HUES64 (cell line): Measurements from ENCODE around the gene GPR107.

Experiments
- H3K27ac ChIP-seq: 2 replicates; pipeline ENCODE4 v1.7.0; 2013; ENCODE audit warnings: low read depth, low read length, inconsistent platforms
- H3K27me3 ChIP-seq: 2 replicates; pipeline ENCODE4 v1.6.1; 2013; ENCODE audit warnings: mild to moderate bottlenecking, low read length; ENCODE audit not compliant: insufficient read depth
- H3K36me3 ChIP-seq: 2 replicates; pipeline ENCODE4 v1.6.1; 2013; ENCODE audit warnings: mild to moderate bottlenecking, low read length; ENCODE audit not compliant: insufficient read depth
- H3K4me1 ChIP-seq: 2 replicates; pipeline ENCODE4 v1.6.1; 2013; ENCODE audit warnings: mild to moderate bottlenecking, low read length, moderate library complexity; ENCODE audit not compliant: insufficient read depth
- H3K4me3 ChIP-seq: 2 replicates; pipeline ENCODE4 v1.5.1; 2013; ENCODE audit warnings: mild to moderate bottlenecking, low read length, moderate library complexity
- H3K9ac ChIP-seq: 2 replicates; pipeline ENCODE4 v1.6.1; 2013; ENCODE audit warnings: mild to moderate bottlenecking, low read depth, low read length
- H3K9me3 ChIP-seq: 2 replicates; pipeline ENCODE4 v1.6.1; 2013; ENCODE audit warnings: low read depth, low read length; ENCODE audit not compliant: insufficient read depth
- WGBS: fragments of 150-250, 120-280 bp; methylation state at CpG from one replicate; pipeline ENCODE4 v1.1.7; 2013; ENCODE audit warnings: missing lambda C conversion rate; 5-methylcytosine and 5-hydroxymethylcytosine counted together

Gene GPR107

GRCh38 chr9:130166399-130166798 lies 112.7 kb downstream of the GPR107 start:
- Histone ChIP-seq H3K9me3 (no peaks in the 10 kb centered on the region), H3K36me3 (no peaks in the 10 kb centered on the region), H3K27me3 (peaks cover 2% of the 10 kb centered on the region; the same call in 1 of the 2 replicates), H3K4me1 (peaks cover 3% of the 10 kb centered on the region; the same call in 1 of the 2 replicates), H3K27ac (no peak overlapping the region), H3K4me3 (no peak overlapping the region), H3K9ac (no peak overlapping the region)
- WGBS: 92% methylated on average over 2 of the region's 4 CpGs

DNA sequence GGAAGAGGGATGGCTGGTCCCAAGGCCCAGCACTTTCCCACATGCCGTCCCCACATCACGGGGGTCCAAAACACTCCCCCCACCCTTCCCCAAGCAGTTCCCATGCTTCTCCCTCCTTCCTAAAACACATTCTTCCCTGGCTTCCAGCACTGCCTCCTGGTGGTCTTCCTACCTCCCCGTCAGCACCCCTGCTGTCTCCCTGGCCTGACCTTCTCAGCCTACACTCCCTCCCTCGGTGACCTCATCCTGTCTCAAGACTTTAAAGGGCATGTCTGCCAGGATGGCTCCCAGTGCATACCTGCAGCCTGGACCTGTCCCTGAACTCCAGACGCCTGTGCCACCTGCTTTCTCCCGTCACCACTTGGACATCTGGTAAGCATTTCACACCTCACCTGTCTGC lies 114.2 kb downstream of the GPR107 start:
- Histone ChIP-seq H3K27ac (no peak overlapping the region), H3K27me3 (peaks cover 6% of the 10 kb centered on the region), H3K9ac (no peak overlapping the region), H3K4me1 (peaks cover 5% of the 10 kb centered on the region; the same call in 1 of the 2 replicates), H3K9me3 (no peaks in the 10 kb centered on the region), H3K36me3 (no peaks in the 10 kb centered on the region), H3K4me3 (no peak overlapping the region)
- 54% methylated on average over 6 of the region's 6 CpGs for WGBS

DNA sequence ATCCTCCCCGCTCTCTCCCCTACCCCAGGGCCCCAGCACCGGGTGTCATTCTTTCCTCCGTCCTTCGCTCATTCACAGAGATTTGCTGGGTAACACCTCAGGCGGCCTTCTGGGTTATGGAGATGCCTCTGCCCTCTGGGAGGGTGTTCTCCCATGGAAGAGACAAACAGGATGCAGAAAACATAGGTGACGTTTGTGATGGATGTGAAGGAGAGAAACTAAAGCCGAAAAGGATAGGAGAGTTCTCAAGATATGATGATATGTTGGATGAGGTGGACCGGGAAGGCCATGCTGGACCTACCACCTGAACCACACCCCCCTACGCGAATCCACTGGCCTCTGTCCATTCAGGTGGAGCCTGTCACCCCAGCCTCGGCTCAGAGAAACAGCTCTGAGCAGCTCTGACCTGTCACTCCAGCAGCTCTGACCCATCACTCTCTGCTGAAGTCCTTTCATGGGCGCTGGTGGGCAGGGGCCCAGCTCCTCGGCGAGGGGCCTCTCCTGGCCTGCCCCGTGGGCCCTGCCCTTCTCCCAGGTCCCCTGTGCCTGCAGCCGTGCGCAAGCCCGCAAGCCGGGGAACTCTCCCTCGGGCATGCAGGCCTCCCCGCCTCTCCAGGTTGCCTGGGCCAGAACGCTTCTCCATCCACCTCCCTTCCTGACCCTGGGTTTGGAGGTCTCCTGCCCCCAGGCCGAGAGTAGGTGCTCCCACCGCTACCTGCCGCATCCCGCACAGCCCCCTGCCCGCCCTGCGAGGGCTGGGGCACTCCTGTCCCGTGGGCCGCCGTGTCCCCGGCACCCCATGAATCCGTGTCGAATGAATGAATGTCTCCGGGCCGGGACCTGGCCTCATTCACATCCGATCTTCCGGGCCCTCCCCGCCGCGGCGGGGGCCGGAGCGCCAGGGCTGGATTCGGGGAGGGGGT lies 117.8 kb downstream of the GPR107 start:
- Histone ChIP-seq H3K9ac (peak overlapping the region; percentile 43; the same call in 1 of the 2 replicates), H3K27ac (no peak overlapping the region), H3K27me3 (peaks cover 6% of the 10 kb centered on the region), H3K36me3 (no peaks in the 10 kb centered on the region), H3K4me1 (peaks cover 5% of the 10 kb centered on the region; the same call in 1 of the 2 replicates), H3K9me3 (no peaks in the 10 kb centered on the region), H3K4me3 (peak overlapping the region; percentile 61)
- WGBS: 22% methylated on average over 44 of the region's 45 CpGs

DNA sequence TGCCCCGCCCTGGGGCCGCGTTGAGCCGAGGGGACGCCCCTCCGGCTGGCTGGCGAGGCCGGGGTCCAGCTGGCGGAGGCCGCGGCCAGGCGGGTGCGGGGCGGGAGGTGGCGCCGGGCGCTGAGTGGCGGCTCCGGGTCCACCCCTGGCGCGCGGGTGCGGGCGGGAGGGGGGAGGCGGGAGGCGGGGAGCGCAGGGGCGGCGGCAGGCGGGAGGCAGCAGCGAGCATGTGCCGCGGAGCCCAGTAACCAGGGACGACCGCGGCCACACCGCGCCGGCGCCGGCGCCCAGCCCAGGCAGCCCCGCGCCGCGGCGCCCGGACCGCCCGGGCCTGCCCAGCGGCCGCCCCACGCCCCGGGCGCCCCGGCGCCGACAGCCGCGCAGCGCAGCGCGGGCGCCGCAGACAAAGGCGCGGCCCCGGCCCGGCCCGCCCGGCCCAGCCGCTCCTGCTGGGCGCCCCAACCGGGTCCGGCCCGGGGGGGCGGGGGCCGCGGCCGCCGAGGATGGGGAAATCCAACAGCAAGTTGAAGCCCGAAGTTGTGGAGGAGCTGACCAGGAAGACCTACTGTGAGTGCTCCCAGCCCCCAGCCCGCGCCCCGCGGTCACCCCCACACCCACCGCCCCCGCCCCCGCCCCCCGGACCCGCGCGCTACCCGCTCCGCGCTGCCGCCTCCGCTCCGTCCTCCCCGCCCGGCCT lies 118.6 kb downstream of the GPR107 start, which contains the start of gene NCS1:
NCS1 (plus strand) TSS at position 244 of the 697 bp plus-strand sequence; CDS start at position 504, 260 bp downstream.
- no peaks in the 10 kb centered on the region for H3K36me3 ChIP-seq
- no peaks in the 10 kb centered on the region for H3K9me3 ChIP-seq
- peak within 1 kb of the TSS; percentile 47; the same call in 1 of the 2 replicates for H3K9ac ChIP-seq
- under 1% methylated on average over 89 of the region's 101 CpGs for whole genome bisulfite sequencing
- H3K4me3 ChIP-seq: peak within 1 kb of the TSS; percentile 61
- peaks cover 6% of the 10 kb centered on the region for H3K27me3 ChIP-seq
- no peak within 1 kb of the TSS for H3K27ac ChIP-seq
- peaks cover 5% of the 10 kb centered on the region; the same call in 1 of the 2 replicates for H3K4me1 ChIP-seq

- WGBS: 2% methylated on average over 56 of the region's 57 CpGs
- Histone ChIP-seq H3K9ac (peak overlapping the region; percentile 47; the same call in 1 of the 2 replicates), H3K27me3 (peaks cover 6% of the 10 kb centered on the region), H3K36me3 (no peaks in the 10 kb centered on the region), H3K27ac (no peak overlapping the region), H3K9me3 (no peaks in the 10 kb centered on the region), H3K4me3 (peak overlapping the region; percentile 61), H3K4me1 (peaks cover 5% of the 10 kb centered on the region; the same call in 1 of the 2 replicates)
These were observed 119.4 kb downstream of the GPR107 start for GRCh38 chr9:130172858-130173665.

- peak overlapping the region; percentile 61 for H3K4me3 ChIP-seq
- no peak overlapping the region for H3K27ac ChIP-seq
These were observed 119.9 kb downstream of the GPR107 start for GRCh38 chr9:130173666-130173983.

DNA sequence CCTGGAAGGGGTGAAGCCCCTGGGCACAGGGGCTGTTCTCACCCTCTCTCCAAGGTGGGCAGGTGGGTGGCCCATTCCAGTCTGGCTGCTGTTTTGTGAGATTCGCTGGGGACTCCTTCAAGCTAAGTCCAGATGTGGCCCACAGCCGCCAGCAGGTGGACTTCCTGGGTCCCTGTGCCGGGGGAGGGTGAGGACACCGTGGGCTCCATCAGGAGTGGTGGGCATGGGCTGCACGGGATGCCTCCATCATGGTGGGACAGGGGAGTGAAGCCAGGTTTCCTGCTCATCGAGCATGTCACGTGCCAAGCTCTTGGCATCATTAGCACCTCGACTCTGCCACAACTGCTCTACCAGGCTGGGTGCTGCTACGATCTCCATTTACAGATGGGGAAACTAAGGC lies 120.3 kb downstream of the GPR107 start:
- 96% methylated on average over 9 of the region's 9 CpGs for WGBS
- Histone ChIP-seq H3K4me3 (no peak overlapping the region; the same call in 1 of the 2 replicates), H3K9me3 (no peaks in the 10 kb centered on the region), H3K27ac (no peak overlapping the region), H3K9ac (no peak overlapping the region), H3K36me3 (no peaks in the 10 kb centered on the region), H3K27me3 (peaks cover 6% of the 10 kb centered on the region), H3K4me1 (peaks cover 5% of the 10 kb centered on the region; the same call in 1 of the 2 replicates)

More at GRCh38 chr9:130173666-130173983, 119.9 kb downstream of the GPR107 start:
- H3K27me3 ChIP-seq: peaks cover 6% of the 10 kb centered on the region
- H3K36me3 ChIP-seq: no peaks in the 10 kb centered on the region
- no peak overlapping the region for H3K9ac ChIP-seq
- H3K9me3 ChIP-seq: no peaks in the 10 kb centered on the region
- H3K4me1 ChIP-seq: peaks cover 5% of the 10 kb centered on the region; the same call in 1 of the 2 replicates
- WGBS: 66% methylated on average over 9 of the region's 9 CpGs

DNA sequence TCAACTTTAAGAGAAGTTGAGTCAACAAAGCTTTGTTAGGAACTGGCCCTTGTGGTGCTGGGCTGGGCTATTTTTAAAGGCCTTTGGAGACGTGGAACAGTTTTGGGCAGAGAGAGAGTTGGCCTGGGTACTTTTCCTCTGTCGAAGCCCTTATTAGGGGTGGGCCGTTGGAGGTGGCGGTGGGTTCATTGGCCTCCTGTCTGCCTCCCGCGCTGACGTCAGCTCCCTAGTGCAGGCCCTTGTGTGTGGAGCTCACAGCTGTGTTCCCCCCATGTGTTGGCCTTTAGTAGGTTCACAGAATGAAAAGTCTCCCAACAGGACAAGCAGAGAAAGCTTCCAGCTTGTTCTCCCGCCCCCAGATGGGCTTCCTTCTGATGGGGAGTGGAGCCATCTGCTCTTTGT lies 121.2 kb downstream of the GPR107 start:
- Histone ChIP-seq H3K9me3 (no peaks in the 10 kb centered on the region), H3K27me3 (peaks cover 6% of the 10 kb centered on the region), H3K36me3 (no peaks in the 10 kb centered on the region), H3K4me3 (no peak overlapping the region), H3K4me1 (peaks cover 5% of the 10 kb centered on the region; the same call in 1 of the 2 replicates), H3K27ac (no peak overlapping the region), H3K9ac (no peak overlapping the region)
- 85% methylated on average over 8 of the region's 8 CpGs for WGBS

DNA sequence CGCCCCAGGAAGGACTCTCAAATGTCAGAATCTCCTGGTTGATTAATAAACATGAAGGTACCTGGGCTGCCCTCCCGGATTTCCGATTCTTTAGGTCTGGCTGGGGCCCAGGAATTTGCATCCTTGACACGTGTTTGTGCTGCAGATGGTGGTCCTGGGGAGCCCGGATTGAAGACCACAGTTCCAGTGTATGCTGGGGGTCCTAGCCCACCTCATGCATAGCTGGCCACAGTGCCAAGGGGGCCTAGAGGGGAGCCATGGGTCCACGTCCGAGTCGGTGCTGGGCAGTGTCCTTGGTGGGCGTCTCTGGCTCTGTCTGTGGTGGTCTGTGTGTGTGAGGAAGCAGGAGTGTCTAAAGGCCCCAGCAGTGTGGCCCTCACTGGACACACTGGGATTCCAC lies 121.6 kb downstream of the GPR107 start:
- Histone ChIP-seq H3K9me3 (no peaks in the 10 kb centered on the region), H3K27me3 (peaks cover 6% of the 10 kb centered on the region), H3K4me1 (peaks cover 5% of the 10 kb centered on the region; the same call in 1 of the 2 replicates), H3K9ac (no peak overlapping the region), H3K27ac (no peak overlapping the region), H3K4me3 (no peak overlapping the region), H3K36me3 (no peaks in the 10 kb centered on the region)
- 89% methylated on average over 9 of the region's 9 CpGs for WGBS

DNA sequence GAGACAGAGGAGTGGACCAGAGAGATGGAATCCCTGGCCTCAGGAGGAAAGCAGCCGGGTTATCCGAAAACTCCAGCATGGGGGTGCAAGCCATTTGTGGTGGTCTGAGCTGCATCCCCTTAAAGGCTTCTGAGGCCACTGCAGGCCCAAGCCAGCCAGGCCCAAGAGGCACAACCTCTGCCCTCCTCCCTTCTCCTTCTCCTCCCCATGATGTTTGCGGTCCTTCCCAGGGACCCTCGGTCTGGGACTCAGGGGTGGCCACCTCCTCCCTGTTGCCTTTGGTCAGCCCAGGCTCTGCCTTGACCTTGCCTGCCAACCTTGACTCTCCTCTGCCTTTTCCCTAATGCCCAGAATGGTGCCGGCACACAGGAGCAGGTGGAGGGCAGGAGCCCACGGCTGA lies 123.1 kb downstream of the GPR107 start:
- H3K9ac ChIP-seq: no peak overlapping the region
- WGBS: 94% methylated on average over 6 of the region's 6 CpGs

More for the DNA sequence above, 123.1 kb downstream of the GPR107 start:
- Histone ChIP-seq H3K4me1 (no peaks in the 10 kb centered on the region), H3K4me3 (no peak overlapping the region), H3K27me3 (peaks cover 1% of the 10 kb centered on the region; the same call in 1 of the 2 replicates), H3K9me3 (no peaks in the 10 kb centered on the region), H3K27ac (no peak overlapping the region), H3K36me3 (no peaks in the 10 kb centered on the region)
